HG02610 (cell line): ENCODE data around the gene SYDE2.
"Not testable (repeated sequence)": the region's sequence is repeated elsewhere in the genome, so short reads cannot be mapped to it uniquely, and the experiment has no call there.

ENCODE experiments used
- ATAC-seq: cut with Tn5 transposase; IDR thresholded peaks from one replicate; pipeline ENCODE4 v1.9.1; 2021; ENCODE audit warnings: mild to moderate bottlenecking, moderate library complexity; ENCODE audit not compliant: unreplicated experiment

Gene SYDE2, protein sequence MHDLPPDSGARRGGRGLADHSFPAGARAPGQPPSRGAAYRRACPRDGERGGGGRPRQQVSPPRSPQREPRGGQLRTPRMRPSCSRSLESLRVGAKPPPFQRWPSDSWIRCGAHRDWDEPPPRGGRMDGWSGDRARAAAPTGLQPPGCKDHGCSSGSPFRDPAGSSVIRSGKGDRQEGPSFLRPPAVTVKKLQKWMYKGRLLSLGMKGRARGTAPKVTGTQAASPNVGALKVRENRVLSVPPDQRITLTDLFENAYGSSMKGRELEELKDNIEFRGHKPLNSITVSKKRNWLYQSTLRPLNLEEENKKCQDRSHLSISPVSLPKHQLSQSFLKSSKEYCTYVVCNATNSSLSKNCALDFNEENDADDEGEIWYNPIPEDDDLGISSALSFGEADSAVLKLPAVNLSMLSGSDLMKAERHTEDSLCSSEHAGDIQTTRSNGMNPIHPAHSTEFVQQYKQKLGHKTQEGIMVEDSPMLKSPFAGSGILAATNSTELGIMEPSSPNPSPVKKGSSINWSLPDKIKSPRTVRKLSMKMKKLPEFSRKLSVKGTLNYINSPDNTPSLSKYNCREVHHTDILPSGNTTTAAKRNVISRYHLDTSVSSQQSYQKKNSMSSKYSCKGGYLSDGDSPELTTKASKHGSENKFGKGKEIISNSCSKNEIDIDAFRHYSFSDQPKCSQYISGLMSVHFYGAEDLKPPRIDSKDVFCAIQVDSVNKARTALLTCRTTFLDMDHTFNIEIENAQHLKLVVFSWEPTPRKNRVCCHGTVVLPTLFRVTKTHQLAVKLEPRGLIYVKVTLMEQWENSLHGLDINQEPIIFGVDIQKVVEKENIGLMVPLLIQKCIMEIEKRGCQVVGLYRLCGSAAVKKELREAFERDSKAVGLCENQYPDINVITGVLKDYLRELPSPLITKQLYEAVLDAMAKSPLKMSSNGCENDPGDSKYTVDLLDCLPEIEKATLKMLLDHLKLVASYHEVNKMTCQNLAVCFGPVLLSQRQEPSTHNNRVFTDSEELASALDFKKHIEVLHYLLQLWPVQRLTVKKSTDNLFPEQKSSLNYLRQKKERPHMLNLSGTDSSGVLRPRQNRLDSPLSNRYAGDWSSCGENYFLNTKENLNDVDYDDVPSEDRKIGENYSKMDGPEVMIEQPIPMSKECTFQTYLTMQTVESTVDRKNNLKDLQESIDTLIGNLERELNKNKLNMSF

DNA sequence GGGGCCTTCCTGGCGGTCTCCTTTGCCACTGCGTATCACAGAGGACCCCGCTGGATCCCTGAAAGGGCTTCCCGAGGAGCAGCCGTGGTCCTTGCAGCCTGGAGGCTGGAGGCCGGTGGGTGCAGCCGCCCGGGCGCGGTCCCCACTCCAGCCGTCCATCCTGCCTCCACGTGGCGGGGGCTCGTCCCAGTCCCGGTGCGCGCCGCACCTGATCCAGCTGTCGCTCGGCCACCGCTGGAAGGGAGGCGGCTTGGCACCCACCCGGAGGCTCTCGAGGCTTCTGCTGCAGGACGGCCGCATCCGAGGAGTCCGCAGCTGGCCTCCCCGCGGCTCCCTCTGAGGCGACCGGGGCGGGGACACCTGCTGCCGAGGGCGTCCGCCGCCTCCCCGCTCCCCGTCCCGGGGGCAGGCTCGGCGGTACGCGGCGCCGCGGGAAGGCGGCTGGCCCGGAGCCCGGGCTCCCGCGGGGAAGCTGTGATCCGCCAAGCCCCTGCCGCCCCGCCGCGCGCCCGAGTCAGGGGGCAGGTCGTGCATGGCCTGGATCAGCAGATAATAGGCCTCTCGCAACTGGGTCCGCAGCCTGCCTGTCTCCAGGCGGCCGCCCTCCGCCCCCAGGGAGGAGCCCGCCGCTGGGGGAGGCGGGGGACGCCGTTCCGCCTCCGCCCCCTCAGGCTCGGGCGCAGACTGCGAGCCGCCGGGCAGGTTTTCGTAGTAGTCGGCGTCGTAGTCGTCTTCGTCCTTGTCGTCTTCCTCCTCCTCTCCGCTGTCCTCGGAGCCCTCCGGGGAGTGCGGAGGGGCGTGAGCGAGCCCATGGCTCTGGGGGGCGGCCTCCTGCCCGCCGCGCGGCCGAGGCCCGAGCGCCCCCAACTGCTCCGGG, at the start of gene SYDE2:
Gene SYDE2, minus strand, starts transcription at position 554 of the 877 bp plus-strand sequence. Its CDS starts 20 bp downstream, at position 534.
- ATAC-seq: peak; percentile 82

DNA sequence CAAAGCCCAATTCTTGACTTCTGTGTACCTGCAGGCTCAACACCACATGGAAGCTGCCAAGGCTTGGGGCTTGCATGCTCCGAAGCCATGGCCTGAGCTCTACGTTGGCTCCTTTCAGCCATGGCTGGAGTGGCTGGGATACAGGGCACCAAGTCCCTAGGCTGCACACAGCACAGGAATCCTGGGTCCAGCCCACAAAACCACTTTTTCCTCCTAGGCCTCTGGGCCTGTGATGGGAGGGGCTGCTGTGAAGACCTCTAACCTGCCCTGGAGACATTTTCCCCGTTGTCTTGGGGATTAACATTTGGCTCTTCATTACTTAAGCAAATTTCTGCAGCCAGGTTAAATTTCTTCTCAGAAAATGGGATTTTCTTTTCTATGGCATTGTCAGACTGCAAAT, 48.2 kb upstream of the SYDE2 start:
- ATAC-seq: not testable (repeated sequence)

DNA sequence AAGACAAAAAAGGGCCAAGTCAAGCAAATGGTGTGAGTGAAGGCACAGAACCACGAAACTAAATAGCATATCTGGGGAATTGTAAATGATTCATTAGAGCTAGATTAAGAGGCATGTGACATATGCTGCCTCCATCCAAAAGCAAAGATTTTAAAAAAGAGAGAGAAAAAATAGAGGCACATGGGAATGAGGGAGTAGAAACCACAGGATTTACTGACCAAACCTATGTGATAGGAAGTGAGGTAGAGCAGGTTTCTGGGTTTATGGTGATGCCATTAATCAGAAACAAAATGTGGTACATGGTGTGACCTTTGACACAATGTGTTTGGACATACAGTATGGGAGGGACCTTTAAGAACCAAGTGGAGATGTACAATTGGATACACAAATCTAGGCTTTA, 45.1 kb upstream of the SYDE2 start:
- ATAC-seq: no peak

DNA sequence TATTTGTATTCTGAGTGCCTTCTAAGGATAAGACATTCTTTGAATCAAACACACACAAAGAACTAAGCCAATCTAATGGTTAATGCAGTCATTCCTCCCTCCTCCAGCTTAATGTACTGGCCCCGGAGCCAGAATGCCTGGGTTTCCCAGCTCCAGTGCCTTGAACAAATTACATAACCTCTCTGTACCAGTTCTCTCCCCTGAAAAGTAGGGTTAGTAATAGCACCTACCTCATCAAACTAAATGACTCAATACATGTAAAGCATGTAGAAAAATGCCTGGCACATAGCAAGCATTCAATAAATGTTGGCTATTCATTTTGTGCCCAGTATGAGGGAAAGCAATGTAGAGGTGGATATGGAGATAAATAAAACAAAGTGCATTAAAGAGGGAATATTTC, 44.6 kb upstream of the SYDE2 start:
- no peak for ATAC-seq

DNA sequence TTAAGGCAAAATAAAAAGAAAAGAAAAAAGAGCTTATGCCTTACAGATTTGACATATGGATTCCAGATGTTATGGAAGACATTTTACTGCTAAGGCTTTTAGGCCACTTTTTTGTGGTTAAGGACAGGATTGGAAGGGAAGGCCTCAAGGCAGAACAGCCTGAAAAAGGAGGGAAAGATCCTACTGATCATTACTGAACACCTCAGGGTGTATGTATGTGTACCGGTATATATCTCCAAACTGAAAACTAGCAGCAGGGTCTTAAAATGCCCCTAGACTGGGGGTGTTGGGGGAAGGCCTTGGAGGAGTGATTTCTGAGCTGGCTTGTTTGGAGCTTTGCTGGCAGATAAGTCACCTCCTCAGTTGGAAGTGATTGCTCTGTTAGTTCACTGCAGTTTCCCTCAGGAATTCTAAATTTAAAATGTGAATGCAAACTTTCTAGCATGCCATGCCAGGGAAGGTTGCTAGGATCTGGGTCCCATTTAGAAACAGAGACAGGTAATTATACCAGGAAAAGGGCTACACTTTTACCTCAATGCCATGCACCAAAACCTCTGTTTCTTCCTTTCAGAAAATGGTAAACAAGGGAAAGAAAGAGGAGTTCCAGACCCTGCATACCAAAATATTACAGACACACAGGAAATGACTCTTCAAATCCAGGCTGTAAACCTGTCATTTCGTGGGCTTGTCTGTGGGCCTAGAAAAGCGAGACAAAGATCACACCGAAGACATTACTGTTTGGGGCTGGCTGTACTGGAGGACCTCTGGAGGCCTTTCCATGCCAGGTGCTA, 43.6 kb upstream of the SYDE2 start:
- ATAC-seq: no peak

DNA sequence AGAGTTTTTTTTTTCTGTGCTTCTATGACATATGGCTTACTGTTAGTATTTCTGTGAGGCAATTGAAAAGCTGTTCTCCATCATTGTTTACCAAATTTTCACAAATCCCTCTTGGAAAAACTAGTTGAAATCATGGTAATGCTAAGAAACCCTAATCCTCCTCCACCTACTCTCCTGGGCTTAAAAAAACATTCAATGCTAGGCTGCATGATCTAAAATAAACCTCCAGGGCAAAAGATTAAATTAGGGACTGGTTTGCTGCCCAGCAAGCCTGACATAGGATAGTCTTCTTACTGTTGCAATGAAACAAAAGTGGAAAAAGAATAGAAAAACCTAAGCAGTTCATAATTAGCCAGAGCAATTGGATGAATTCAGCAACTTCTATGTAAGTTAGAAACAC, 42.6 kb upstream of the SYDE2 start:
- ATAC-seq: no peak

DNA sequence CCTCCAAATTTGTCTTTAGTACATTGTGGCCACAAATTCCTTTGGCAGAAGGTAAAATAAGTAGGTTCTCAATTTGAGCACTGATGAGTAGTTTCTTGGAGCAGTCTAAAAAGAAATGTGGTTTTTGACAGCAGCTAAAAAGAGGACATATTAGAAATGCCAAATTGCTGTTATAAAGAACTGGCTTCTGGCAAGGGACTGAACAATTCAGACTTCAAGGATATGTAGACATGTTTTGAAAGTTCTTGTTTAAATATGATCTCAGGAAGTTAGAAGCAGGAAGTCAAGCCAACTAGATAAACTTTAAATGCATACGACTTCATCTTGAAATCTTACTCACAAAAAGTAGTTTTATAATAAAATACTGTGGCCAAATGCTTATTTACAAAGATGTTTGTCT, 39.8 kb upstream of the SYDE2 start:
- no peak for ATAC-seq

DNA sequence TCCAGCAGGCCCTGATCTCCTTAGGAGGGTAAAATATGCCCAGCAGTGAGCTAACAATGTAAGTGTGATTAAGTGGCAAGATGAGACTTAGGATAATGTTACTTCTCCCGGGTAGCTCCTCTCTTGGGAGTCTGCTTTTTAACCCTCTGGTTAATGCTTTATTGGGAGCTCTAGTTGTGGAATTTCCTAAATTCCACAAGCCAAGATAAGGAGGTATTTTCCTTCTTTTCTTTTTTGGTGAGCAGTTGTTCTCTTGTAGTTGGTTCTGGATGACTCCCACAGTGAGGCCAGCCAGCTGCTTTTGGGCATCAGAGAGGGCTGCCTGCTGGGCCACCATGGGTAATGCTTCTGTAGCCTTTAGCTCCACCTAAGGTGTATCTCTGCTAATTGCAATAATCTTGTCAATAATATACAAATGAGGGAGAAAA, 39.4 kb upstream of the SYDE2 start:
- ATAC-seq: no peak

DNA sequence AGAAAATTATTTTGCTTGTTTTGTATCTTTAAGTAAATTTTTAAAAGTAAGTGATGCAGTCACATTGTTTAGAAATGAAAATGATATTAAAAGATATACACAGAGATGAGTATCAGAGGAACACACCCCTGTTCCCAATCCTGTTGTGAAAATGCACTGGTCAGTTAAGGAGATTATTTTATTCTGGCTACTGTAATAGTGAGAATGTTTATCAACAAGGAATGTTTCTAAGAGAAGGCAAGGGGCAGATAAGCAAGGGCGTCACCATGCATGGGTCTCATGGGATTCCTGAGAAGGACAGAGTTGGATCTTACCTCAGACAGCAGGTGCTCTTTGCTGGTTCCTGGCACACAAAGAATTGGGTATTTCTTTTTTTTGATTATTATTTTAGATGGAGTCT, 36.8 kb upstream of the SYDE2 start:
- no peak for ATAC-seq

DNA sequence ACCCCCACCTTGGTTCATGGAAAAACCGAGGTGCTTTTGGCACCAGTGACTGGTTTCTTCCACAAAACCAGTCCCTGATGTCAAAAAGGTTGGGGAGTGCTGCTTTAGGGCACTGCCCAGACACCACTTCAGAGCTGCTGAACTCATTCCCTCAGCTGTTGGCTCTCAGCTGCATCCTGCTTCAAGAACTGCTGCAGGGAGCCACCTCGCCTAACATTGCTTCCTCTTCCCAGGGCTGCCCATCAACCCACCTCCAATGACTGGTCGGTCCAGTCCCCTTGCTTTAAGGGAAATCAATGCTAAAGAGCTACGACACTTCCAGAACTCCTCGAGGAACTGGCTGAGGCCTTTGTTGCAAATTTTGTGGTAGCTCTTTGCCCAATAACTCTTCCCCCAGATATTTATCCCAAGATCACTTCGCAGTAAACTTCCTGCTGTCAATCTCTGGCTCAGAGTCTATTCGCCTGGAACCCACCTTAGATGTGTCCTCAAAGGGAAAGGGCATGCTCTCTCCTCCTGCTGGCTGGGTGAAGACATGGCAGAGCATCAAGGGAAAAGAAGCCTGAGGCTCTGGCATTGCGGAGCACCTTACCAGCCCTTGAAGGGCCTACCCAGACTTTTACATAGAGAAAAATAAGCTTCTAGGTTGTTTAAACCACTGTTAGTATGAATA, 29.6 kb upstream of the SYDE2 start:
- no peak for ATAC-seq

DNA sequence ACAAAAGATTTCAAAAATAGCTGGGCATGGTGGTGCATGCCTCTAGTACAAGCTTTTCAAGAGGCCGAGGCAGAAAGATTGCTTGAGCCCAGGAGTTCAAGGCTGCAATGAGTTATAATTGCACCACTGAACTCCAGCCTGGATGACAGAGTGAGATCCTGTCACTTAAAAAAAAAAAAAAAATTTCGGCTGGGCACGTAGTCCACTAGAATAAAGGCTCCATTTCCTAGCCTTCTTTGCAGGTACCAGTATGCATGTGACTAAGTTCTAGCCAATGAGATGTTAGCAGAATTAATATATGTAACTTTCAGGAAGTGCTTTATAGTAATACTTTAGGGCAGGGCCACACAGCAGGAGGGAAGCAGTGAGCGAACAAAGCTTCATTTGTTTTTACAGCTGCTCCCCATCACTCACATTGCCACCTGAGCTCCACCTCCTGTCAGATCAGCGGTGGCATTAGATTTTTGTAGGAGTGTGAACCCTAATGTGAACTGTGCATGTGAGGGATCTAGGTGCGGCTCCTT, 28.8 kb upstream of the SYDE2 start:
- ATAC-seq: no peak

DNA sequence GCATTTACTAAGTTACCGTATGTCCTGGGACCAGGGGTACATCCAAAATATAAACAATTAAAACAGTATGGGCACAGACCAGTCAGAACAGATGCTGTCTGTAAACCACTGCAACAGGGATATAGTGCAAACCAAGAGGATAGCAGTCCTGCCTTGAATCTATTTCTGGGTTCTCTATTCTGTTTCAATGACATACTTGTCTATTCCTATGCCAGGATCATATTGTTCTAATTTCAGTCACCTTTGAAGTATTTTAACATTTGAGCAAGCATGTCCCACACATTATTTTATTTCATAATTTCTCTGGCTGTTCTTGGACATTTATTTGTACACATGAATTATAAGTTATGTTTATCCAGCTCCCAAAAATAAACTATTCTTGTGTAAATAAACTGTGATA, 28.2 kb upstream of the SYDE2 start:
- no peak for ATAC-seq

DNA sequence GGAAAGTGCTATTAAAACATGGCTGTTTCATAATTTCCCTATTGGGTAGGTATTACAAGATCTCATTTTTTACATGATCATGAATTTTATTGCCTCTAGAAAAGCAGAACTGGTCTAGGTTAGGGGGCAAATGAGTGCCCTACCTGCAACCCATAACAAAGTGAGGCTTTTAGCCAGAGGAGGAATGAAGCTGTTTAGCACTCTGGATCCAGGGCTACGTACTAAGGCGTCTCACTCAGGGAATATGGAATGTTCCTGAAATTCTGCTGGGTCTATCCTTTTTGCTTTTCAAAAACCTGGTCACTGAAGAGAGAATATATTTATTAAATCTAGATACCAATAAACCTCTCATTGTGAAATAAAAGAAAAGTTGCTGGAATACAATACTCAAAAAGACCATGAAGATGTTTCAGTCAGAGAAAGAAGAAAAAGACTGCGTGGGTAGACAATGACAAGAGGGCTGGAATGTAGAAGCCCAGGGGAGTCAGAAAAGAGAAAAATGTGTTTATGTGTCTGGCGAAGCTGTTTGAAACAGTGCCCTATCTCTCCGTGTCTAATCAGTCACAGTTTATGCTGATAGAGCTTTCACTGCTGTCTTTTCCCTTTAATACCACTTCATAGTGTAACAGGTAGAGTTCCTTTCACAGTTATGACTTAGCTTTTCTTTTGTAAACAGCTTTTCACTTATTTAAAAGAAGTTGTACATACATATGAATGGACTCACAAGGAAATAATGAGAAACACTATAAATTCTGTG, 25.0 kb upstream of the SYDE2 start:
- no peak for ATAC-seq

DNA sequence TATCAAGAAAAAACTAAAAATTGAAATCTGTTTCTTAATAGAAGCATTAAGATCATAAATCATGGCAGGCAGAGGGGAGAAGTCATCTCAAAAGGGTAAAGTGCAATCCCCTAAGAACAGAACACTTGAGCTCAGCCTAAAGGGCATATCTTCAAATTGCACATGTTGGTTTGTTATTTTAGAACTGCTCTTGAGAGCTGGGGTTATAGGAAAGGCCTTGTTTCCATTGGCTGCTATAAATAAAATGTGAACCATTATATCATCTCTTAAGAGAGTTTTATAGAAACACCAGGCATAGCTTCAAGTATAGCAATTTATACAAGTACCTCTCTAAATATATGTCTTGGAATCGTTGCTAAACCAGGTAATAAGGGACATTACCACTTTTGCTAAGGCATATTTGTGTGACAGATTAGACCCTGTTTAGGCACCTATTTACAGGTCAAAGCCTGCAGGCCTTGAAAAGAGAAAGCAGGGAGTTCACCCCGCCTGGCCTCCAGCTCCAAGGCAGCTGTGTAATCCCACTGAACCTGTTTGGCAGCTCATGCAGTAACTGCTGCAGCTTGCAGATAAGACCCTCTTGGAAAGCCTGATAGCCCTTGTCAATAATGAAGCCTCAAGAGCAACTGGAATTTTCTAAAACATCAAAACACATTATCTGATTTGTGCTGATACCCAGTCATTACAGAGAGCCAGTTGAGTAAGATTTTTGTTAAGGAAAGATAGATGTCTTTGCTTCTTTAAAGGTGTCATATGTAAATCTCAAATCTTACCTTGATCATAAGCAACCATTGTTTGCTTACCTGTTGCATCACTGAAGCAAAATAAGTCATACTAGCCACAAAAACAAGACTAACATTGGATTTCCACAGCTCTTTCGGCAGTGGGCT, 24.2 kb upstream of the SYDE2 start:
- no peak for ATAC-seq

DNA sequence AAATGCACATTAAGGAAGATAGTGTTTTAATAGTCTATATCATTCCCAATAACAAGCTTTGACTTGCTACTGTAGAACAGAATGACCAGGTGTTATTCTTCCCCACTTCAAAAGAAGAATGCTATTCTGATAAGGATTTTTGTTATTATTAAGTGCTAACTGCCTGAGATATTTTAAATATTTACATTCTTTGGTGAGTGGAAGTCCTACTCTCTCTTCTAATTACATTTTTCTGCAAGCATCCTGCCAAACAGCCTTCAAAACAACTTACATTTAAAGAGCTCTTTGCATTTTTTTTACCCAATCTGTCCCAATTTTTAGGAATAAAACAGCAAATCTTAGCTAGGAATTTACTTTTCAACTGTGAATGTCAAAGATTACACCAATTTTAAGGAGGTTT, 23.5 kb upstream of the SYDE2 start:
- no peak for ATAC-seq

DNA sequence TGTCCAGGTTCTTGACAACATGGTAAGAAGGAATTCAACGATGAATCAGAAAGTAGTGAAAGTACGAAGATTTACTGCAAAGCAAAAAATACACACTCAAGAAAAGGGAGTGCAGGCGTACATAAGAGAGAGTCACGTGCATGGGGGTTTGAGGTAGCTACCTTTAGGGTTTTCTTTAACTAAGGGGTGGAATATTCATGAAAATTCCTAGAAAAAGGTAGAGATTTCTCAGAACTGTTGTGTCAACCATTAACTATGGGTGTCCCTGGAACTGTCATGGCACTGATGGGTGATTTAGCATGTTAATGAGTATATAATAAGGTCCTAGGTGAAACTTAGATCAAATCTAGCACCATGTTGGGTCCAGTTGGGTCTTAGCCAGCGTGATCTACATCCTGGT, 22.5 kb upstream of the SYDE2 start:
- ATAC-seq: no peak

DNA sequence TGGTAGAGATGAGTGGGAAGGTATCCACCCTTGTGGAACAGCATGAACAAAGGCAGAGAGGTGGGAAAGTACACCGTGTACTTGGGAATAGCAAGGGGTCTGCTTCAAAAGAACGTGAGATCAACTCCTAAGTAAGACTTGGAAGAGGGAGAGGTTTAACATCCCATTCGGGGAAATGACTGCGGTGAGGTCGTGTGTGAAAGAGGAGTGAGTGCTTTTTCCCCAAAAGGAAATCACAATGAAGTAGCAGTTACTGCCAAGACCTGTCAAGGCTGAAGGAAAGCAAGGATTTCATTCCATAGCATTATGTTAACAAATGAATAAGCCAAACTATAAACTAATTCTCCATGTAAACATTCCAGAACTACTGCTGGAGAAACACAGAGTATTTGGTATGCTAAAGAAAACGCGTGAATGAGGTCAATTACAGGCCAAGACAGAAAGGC, 20.0 kb upstream of the SYDE2 start:
- no peak for ATAC-seq
